Fibroblast of mammary gland (primary cell): ENCODE data around the gene GLB1L2.

Experiments
- DNase-seq: peaks from one replicate; pipeline ENCODE4 v3.0.0-alpha.2; 2010; ENCODE audit warnings: low read depth
- H3K4me3 ChIP-seq: 2 replicates; pipeline ENCODE4 v1.5.1; 2011; ENCODE audit warnings: low read depth, mild to moderate bottlenecking, low read length, moderate library complexity; ENCODE audit not compliant: control insufficient read depth
- CTCF ChIP-seq: conservative IDR thresholded peaks from 2 replicates; pipeline ENCODE4 v1.5.1; 2011; ENCODE audit warnings: low read depth, low read length, inconsistent platforms; ENCODE audit not compliant: control insufficient read depth, insufficient read depth

The GLB1L2 gene

GRCh38 chr11:134333946-134334345 is 2.2 kb downstream of the GLB1L2 start:
- no peak for TF ChIP-seq CTCF
- no peak for DNase-seq
- H3K4me3 ChIP-seq: no peak overlapping the region

- TF ChIP-seq CTCF: no peak
- no peak overlapping the region for H3K4me3 ChIP-seq
- no peak for DNase-seq
These were observed 3.2 kb downstream of the GLB1L2 start for GRCh38 chr11:134334796-134335571.

- no peak for TF ChIP-seq CTCF
- H3K4me3 ChIP-seq: no peak overlapping the region
- no peak for DNase-seq
These were observed 5.3 kb downstream of the GLB1L2 start for GRCh38 chr11:134337051-134337450.

- no peak overlapping the region for H3K4me3 ChIP-seq
- TF ChIP-seq CTCF: no peak
- no peak for DNase-seq
These were observed 6.3 kb downstream of the GLB1L2 start for GRCh38 chr11:134338068-134338467.

- DNase-seq: no peak
- TF ChIP-seq CTCF: no peak
- H3K4me3 ChIP-seq: no peak overlapping the region
These were observed 6.9 kb downstream of the GLB1L2 start for GRCh38 chr11:134338654-134339053.

- DNase-seq: no peak
- no peak for TF ChIP-seq CTCF
- no peak overlapping the region for H3K4me3 ChIP-seq
These were observed 8.0 kb downstream of the GLB1L2 start for GRCh38 chr11:134339756-134340155.

- H3K4me3 ChIP-seq: no peak overlapping the region
- no peak for TF ChIP-seq CTCF
- no peak for DNase-seq
These were observed 8.7 kb downstream of the GLB1L2 start for GRCh38 chr11:134340354-134340964.
